Keratinocyte (primary cell): ENCODE results near the gene ZNF292. TPM values are rescaled to one million over a fixed set of nuclear protein-coding genes. Genes with fewer than 3 reads are reported as not detected.

Source experiments
- DNase-seq: peaks from one replicate; pipeline ENCODE4 v3.0.0-alpha.2; 2011; ENCODE audit warnings: low read depth, missing footprints, low spot score
- FAIRE-seq: peaks from 2 replicates; lab custom pipeline; 2011; peaks lifted over from hg19 to GRCh38; lab: Jason Lieb, UNC
- H2AFZ ChIP-seq: 2 replicates; pipeline ENCODE4 v1.6.0; 2012; ENCODE audit warnings: low read length, control low read depth, inconsistent platforms; ENCODE audit not compliant: control insufficient read depth
- H3K27ac ChIP-seq: 2 replicates; pipeline ENCODE4 v1.5.1; 2011; ENCODE audit warnings: low read length; ENCODE audit not compliant: control insufficient read depth, insufficient read depth
- H3K27me3 ChIP-seq: 3 replicates; pipeline ENCODE4 v1.6.0; 2011; ENCODE audit warnings: low read length; ENCODE audit not compliant: control insufficient read depth, insufficient read depth; ENCODE audit errors: extremely low read depth
- H3K36me3 ChIP-seq, 2 experiments: 2 replicates in 1 of 2; 3 replicates in 1 of 2; pipeline ENCODE4 v1.5.1; 2011; ENCODE audit warnings: low read length in 2 of 2, mild to moderate bottlenecking in 1 of 2; ENCODE audit not compliant: control insufficient read depth in 2 of 2, insufficient read depth in 2 of 2; ENCODE audit errors: extremely low read depth in 1 of 2
- H3K4me1 ChIP-seq: 3 replicates; pipeline ENCODE4 v1.5.1; 2011; ENCODE audit warnings: low read length; ENCODE audit not compliant: control insufficient read depth, insufficient read depth; ENCODE audit errors: extremely low read depth
- H3K4me2 ChIP-seq: 3 replicates; pipeline ENCODE4 v1.6.0; 2011; ENCODE audit warnings: low read depth, low read length; ENCODE audit not compliant: control insufficient read depth, insufficient read depth; ENCODE audit errors: extremely low read depth
- H3K4me3 ChIP-seq, 3 experiments: fragments of 200-600 bp in 1 of 3; sonication (generic) in 1 of 3; 2 replicates in 2 of 3; 3 replicates in 1 of 3; pipeline ENCODE4 v1.5.1; 2011 to 2016; ENCODE audit warnings: low read length in 3 of 3, mild to moderate bottlenecking in 3 of 3, control low read depth in 2 of 3, inconsistent platforms in 1 of 3, low read depth in 1 of 3, mixed read lengths in 1 of 3, mixed run types in 1 of 3, moderate library complexity in 1 of 3; ENCODE audit not compliant: control insufficient read depth in 2 of 3, insufficient read depth in 2 of 3; ENCODE audit errors: extremely low read depth in 1 of 3
- H3K79me2 ChIP-seq: 2 replicates; pipeline ENCODE4 v1.6.0; 2012; ENCODE audit warnings: low read length; ENCODE audit not compliant: control insufficient read depth, insufficient read depth
- H3K9ac ChIP-seq: 3 replicates; pipeline ENCODE4 v1.6.0; 2011; ENCODE audit warnings: low read length; ENCODE audit not compliant: control insufficient read depth, insufficient read depth; ENCODE audit errors: extremely low read depth
- H3K9me1 ChIP-seq: 3 replicates; pipeline ENCODE4 v1.6.0; 2011; ENCODE audit warnings: low read length; ENCODE audit not compliant: control insufficient read depth, insufficient read depth; ENCODE audit errors: extremely low read depth
- H3K9me3 ChIP-seq: 2 replicates; pipeline ENCODE4 v1.5.1; 2012; ENCODE audit warnings: low read depth, low read length; ENCODE audit not compliant: control insufficient read depth
- H4K20me1 ChIP-seq: 3 replicates; pipeline ENCODE4 v1.6.0; 2011; ENCODE audit warnings: low read length; ENCODE audit not compliant: control insufficient read depth, insufficient read depth; ENCODE audit errors: extremely low read depth
- EZH2 ChIP-seq: IDR thresholded peaks from one replicate; pipeline ENCODE4 v1.6.1; 2012; ENCODE audit warnings: inconsistent platforms, mild to moderate bottlenecking, low read length, moderate library complexity
- dilution Hi-C: fragments of 300-500 bp; cut with MboI; formaldehyde crosslinking; loops from one replicate; pipeline ENCODE4 v1.7.0; 2020; ENCODE audit warnings: low sequenced_read_pairs; ENCODE audit not compliant: extremely low pct_ligation_motif_present
- polyA plus RNA-seq, 5 experiments: library from polyadenylated mRNA; depleted of rRNA in 3 of 5; stranded (reverse) in 3 of 5; stranded (forward) in 1 of 5; unstranded in 1 of 5; fragments of >200 nt; gene quantifications; 1 replicate in 1 of 5; 2 replicates in 3 of 5; 3 replicates in 1 of 5; pipeline versions ENCODE4 v1.2.1 to v1.2.3, GENCODE V29; 2011 to 2012; ENCODE audit warnings: missing spikeins in 2 of 5, low read depth in 1 of 5, low replicate concordance in 1 of 5
- TF ChIP-seq, protein P1 (sequence below), 3 experiments: IDR thresholded peaks in 1 of 3; conservative IDR thresholded peaks in 1 of 3; optimal IDR thresholded peaks in 1 of 3; 2 replicates in 2 of 3; 3 replicates in 1 of 3; pipeline versions ENCODE3 to v1.5.1; 2011; ENCODE audit warnings: low read length in 3 of 3, mild to moderate bottlenecking in 3 of 3, moderate library complexity in 2 of 3, control low read depth in 1 of 3, inconsistent platforms in 1 of 3; ENCODE audit not compliant: insufficient read depth in 2 of 3; ENCODE audit errors: extremely low read depth in 1 of 3

Gene ZNF292
- polyA plus RNA-seq, 1 donor (not counting 4 experiments of a cell fraction or from before 2014, with no cell fraction given), result 8.4 TPM

DNA sequence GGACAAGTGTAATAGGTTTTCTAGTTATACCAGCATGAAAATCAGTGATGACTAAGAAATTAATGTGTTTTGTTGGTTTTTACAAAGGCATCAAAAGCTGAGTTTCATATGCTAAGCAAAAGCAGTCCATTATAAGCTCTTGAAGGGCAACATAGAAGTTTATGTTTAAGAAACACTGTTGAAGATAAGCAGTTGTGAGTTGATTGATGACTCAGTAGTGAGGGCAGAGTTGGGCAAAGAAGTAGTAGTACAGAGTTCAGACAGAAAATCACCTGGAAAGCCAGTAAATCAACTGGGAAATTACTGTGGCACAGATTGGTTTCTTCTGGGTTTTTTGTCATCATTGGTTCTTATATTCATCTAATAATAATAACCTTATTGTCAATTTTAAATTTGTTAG is 89.0 kb downstream of the ZNF292 start:
- FAIRE-seq, result no peak

DNA sequence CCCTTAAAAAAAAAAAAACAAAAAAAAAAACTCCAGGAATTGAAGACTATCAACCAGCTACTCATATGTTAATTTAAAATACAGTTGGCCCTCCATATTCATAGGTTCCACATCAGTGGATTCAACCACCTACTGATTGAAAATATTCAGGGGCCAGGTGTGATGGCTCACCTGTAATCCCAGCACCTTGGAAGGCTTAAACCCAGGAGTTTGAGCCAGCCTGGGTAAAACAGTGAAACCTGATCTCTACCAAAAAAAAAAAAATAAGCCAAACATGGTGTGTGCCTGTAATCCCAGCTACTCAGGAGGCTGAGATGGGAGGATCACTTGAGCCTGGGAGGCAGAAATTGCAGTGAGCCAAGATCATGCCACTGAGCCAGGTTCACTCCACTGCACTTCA is 94.7 kb downstream of the ZNF292 start:
- no peak for FAIRE-seq
- no peaks in the 10 kb centered on the region for H3K9me1 ChIP-seq
- DNase-seq, result no peak
- H4K20me1 ChIP-seq, result no peaks in the 10 kb centered on the region
- H3K27ac ChIP-seq, result no peak overlapping the region
- no peaks in the 10 kb centered on the region for H3K27me3 ChIP-seq
- TF ChIP-seq, protein P1, sequence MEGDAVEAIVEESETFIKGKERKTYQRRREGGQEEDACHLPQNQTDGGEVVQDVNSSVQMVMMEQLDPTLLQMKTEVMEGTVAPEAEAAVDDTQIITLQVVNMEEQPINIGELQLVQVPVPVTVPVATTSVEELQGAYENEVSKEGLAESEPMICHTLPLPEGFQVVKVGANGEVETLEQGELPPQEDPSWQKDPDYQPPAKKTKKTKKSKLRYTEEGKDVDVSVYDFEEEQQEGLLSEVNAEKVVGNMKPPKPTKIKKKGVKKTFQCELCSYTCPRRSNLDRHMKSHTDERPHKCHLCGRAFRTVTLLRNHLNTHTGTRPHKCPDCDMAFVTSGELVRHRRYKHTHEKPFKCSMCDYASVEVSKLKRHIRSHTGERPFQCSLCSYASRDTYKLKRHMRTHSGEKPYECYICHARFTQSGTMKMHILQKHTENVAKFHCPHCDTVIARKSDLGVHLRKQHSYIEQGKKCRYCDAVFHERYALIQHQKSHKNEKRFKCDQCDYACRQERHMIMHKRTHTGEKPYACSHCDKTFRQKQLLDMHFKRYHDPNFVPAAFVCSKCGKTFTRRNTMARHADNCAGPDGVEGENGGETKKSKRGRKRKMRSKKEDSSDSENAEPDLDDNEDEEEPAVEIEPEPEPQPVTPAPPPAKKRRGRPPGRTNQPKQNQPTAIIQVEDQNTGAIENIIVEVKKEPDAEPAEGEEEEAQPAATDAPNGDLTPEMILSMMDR (optimal IDR thresholded peaks at IDR 0.05 in 1 of 3, IDR thresholded peaks at IDR 0.05 in 1 of 3, conservative IDR thresholded peaks at IDR 0.05 in 1 of 3; ENCODE audit: extremely low read depth in 1 of 3, insufficient read depth in 2 of 3, low read length in 3 of 3), result no peak
- no peak for TF ChIP-seq EZH2
- no peaks in the 10 kb centered on the region for H3K79me2 ChIP-seq
- no peak overlapping the region for H3K4me2 ChIP-seq
- no peaks in the 10 kb centered on the region for H3K4me1 ChIP-seq
- peaks cover 8% of the 10 kb centered on the region in 2 experiments for H3K36me3 ChIP-seq
- no peak overlapping the region for H3K4me3 ChIP-seq
- H3K9me3 ChIP-seq, result no peaks in the 10 kb centered on the region
- no peak overlapping the region for H2AFZ ChIP-seq
- dilution Hi-C loops, result no loop called here
- no peak overlapping the region for H3K9ac ChIP-seq

More for the DNA sequence above, 89.0 kb downstream of the ZNF292 start:
- no peak overlapping the region for H3K9ac ChIP-seq
- dilution Hi-C loops, result no loop called here
- H3K79me2 ChIP-seq, result no peaks in the 10 kb centered on the region
- H3K4me3 ChIP-seq, result no peak overlapping the region
- H3K36me3 ChIP-seq, result peaks cover 0 to 3% of the 10 kb centered on the region in 2 experiments
- no peak overlapping the region for H3K4me2 ChIP-seq
- no peaks in the 10 kb centered on the region for H3K9me1 ChIP-seq
- no peaks in the 10 kb centered on the region for H3K27me3 ChIP-seq
- no peaks in the 10 kb centered on the region for H3K4me1 ChIP-seq
- no peak overlapping the region for H2AFZ ChIP-seq
- H3K9me3 ChIP-seq, result no peaks in the 10 kb centered on the region
- no peak for TF ChIP-seq EZH2
- TF ChIP-seq, protein P1 (optimal IDR thresholded peaks at IDR 0.05 in 1 of 3, IDR thresholded peaks at IDR 0.05 in 1 of 3, conservative IDR thresholded peaks at IDR 0.05 in 1 of 3; ENCODE audit: extremely low read depth in 1 of 3, insufficient read depth in 2 of 3, low read length in 3 of 3), result no peak
- DNase-seq, result no peak
- no peak overlapping the region for H3K27ac ChIP-seq
- no peaks in the 10 kb centered on the region for H4K20me1 ChIP-seq
